ENCODE data around the gene OR13F1.
"Not testable (repeated sequence)": the region's sequence is repeated elsewhere in the genome, so short reads cannot be mapped to it uniquely, and the experiment has no call there.

OR13F1 gene

DNA sequence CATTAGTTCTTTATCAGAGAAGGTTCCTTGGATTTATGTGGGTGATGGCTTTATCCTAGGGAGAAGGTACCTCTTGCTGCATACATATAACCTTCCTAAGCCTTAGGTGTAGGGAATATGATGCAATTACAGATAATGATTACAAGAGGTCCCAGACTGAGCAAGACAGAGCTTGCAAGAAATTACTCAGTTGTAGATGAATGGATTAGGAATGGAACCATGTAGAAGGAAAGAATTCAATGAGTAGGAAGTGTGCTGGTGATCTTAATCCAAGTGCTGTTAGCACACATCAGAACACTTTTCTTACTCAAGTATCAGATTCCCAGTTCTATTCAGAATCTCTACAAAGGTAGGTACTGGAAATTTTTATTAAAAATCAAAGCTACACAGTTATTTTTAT, 2.5 kb downstream of the OR13F1 start:
- Histone ChIP-seq H2AFZ (ENCODE audit: insufficient read depth, low read length, poor library complexity) (no peak overlapping the region), H3K14ac (ENCODE audit: low read length) (no peak overlapping the region), H2AK5ac (ENCODE audit: low read length) (no peak overlapping the region), H4K8ac (ENCODE audit: low read depth, low read length) (no peak overlapping the region), H3K18ac (ENCODE audit: low read length) (no peak overlapping the region), H4K12ac (ENCODE audit: low read depth, low read length) (no peak overlapping the region), H3K79me2 (ENCODE audit: control insufficient read depth, insufficient read depth, low read length, poor library complexity) (no peaks in the 10 kb centered on the region), H2BK12ac (ENCODE audit: low read length) (no peak overlapping the region), H3K4me2 (ENCODE audit: low read length) (no peak overlapping the region), H3K4ac (ENCODE audit: low read depth, low read length) (no peak overlapping the region), H3K27me3 (ENCODE audit: insufficient read depth, low read length) (no peaks in the 10 kb centered on the region), H3K79me1 (ENCODE audit: low read length) (no peaks in the 10 kb centered on the region), H4K91ac (ENCODE audit: low read depth, low read length) (no peak overlapping the region), H2BK5ac (ENCODE audit: low read depth, low read length, poor library complexity) (no peak overlapping the region), H2BK120ac (ENCODE audit: insufficient read depth, low read length, poor library complexity) (no peak overlapping the region), H3K9ac (ENCODE audit: low read length) (no peak overlapping the region), H3K9me3 (ENCODE audit: insufficient read depth, low read depth, low read length) (no peaks in the 10 kb centered on the region), H3K36me3 (ENCODE audit: control insufficient read depth in 1 of 2, insufficient read depth in 2 of 2, low read length in 2 of 2) (no peaks in the 10 kb centered on the region), H3K23ac (ENCODE audit: low read length) (no peak overlapping the region), H3K4me1 (ENCODE audit: control insufficient read depth in 1 of 2, insufficient read depth in 2 of 2, low read length in 2 of 2) (no peaks in the 10 kb centered on the region), H3K4me3 (ENCODE audit: low read depth, low read length) (no peak overlapping the region), H3K27ac (ENCODE audit: low read depth, low read length) (no peak overlapping the region)
- DNase-seq: peak in 1 of 2 donors; percentile 2

GRCh38 chr9:104514901-104515300, 10.8 kb downstream of the OR13F1 start:
- H3K4ac ChIP-seq (ENCODE audit: low read depth, low read length): no peak overlapping the region
- no peak overlapping the region for H3K23ac ChIP-seq (ENCODE audit: low read length)
- no peaks in the 10 kb centered on the region for H3K36me3 ChIP-seq (ENCODE audit: control insufficient read depth in 1 of 2, insufficient read depth in 2 of 2, low read length in 2 of 2)
- no peak for DNase-seq
- no peaks in the 10 kb centered on the region for H3K79me2 ChIP-seq (ENCODE audit: control insufficient read depth, insufficient read depth, low read length, poor library complexity)
- H2AFZ ChIP-seq (ENCODE audit: insufficient read depth, low read length, poor library complexity): no peak overlapping the region
- WGBS (ENCODE audit: extremely low coverage, insufficient coverage, insufficient read length): no CpG with 5 or more reads among the region's 5 CpGs
- no peak overlapping the region for H4K12ac ChIP-seq (ENCODE audit: low read depth, low read length)
- H2BK5ac ChIP-seq (ENCODE audit: low read depth, low read length, poor library complexity): no peak overlapping the region
- no peak overlapping the region for H2BK12ac ChIP-seq (ENCODE audit: low read length)
- no peak overlapping the region for H3K18ac ChIP-seq (ENCODE audit: low read length)
- no peak overlapping the region for H2BK120ac ChIP-seq (ENCODE audit: insufficient read depth, low read length, poor library complexity)
- H4K91ac ChIP-seq (ENCODE audit: low read depth, low read length): no peak overlapping the region
- no peak overlapping the region for H3K27ac ChIP-seq (ENCODE audit: low read depth, low read length)
- H3K4me2 ChIP-seq (ENCODE audit: low read length): no peak overlapping the region
- H3K4me3 ChIP-seq (ENCODE audit: low read depth, low read length): no peak overlapping the region
- H3K9ac ChIP-seq (ENCODE audit: low read length): no peak overlapping the region
- H3K9me3 ChIP-seq (ENCODE audit: insufficient read depth, low read depth, low read length): no peaks in the 10 kb centered on the region
- no peak overlapping the region for H2AK5ac ChIP-seq (ENCODE audit: low read length)
- no peaks in the 10 kb centered on the region for H3K4me1 ChIP-seq (ENCODE audit: control insufficient read depth in 1 of 2, insufficient read depth in 2 of 2, low read length in 2 of 2)
- no peak overlapping the region for H3K14ac ChIP-seq (ENCODE audit: low read length)
- H3K27me3 ChIP-seq (ENCODE audit: insufficient read depth, low read length): no peaks in the 10 kb centered on the region
- H4K8ac ChIP-seq (ENCODE audit: low read depth, low read length): no peak overlapping the region
- no peaks in the 10 kb centered on the region for H3K79me1 ChIP-seq (ENCODE audit: low read length)

- not testable (repeated sequence) for H3K4me2 ChIP-seq (ENCODE audit: low read length); DNase-seq; H2AFZ ChIP-seq (ENCODE audit: insufficient read depth, low read length, poor library complexity)
Observed at GRCh38 chr9:104520241-104520640, 16.2 kb downstream of the OR13F1 start.

DNA sequence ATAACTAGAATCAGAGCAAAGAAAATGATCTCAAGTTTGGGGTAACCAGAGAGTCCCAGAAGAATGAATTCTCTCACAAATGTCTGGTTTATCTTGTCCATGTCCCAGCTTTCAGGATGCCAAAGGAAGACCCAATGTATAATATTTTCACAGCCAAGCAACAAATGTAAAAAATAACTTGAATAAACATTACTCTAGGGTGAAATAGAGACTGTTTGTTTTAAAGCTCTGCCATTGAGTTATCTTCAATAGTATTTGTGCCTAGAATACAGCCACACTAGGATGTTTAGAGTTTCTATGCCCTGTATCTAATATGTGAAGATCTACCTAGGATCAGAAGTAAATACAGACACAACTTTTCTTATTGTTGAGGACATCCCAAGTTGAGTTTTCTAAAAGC, 23.0 kb downstream of the OR13F1 start, which contains the start of gene OR13C4:
OR13C4 (minus strand) TSS at position 101 of the 400 bp plus-strand sequence; CDS start at position 101, 0 bp downstream.
- no peak within 1 kb of the TSS for H3K23ac ChIP-seq (ENCODE audit: low read length)
- no peak within 1 kb of the TSS for H3K18ac ChIP-seq (ENCODE audit: low read length)
- H2AK5ac ChIP-seq (ENCODE audit: low read length): no peak within 1 kb of the TSS
- H3K9ac ChIP-seq (ENCODE audit: low read length): no peak within 1 kb of the TSS
- H4K8ac ChIP-seq (ENCODE audit: low read depth, low read length): no peak within 1 kb of the TSS
- no peak within 1 kb of the TSS for H2BK5ac ChIP-seq (ENCODE audit: low read depth, low read length, poor library complexity)
- H4K12ac ChIP-seq (ENCODE audit: low read depth, low read length): no peak within 1 kb of the TSS
- no peak for DNase-seq
- H2BK12ac ChIP-seq (ENCODE audit: low read length): no peak within 1 kb of the TSS
- no peak within 1 kb of the TSS for H2BK120ac ChIP-seq (ENCODE audit: insufficient read depth, low read length, poor library complexity)
- no peak within 1 kb of the TSS for H4K91ac ChIP-seq (ENCODE audit: low read depth, low read length)
- H3K4ac ChIP-seq (ENCODE audit: low read depth, low read length): no peak within 1 kb of the TSS
- no peaks in the 10 kb centered on the region for H3K27me3 ChIP-seq (ENCODE audit: insufficient read depth, low read length)
- no peaks in the 10 kb centered on the region for H3K36me3 ChIP-seq (ENCODE audit: control insufficient read depth in 1 of 2, insufficient read depth in 2 of 2, low read length in 2 of 2)
- H3K9me3 ChIP-seq (ENCODE audit: insufficient read depth, low read depth, low read length): no peaks in the 10 kb centered on the region
- H2AFZ ChIP-seq (ENCODE audit: insufficient read depth, low read length, poor library complexity): no peak within 1 kb of the TSS
- no peak within 1 kb of the TSS for H3K4me3 ChIP-seq (ENCODE audit: low read depth, low read length)
- no peak within 1 kb of the TSS for H3K14ac ChIP-seq (ENCODE audit: low read length)
- no peak within 1 kb of the TSS for H3K27ac ChIP-seq (ENCODE audit: low read depth, low read length)
- H3K4me1 ChIP-seq (ENCODE audit: control insufficient read depth in 1 of 2, insufficient read depth in 2 of 2, low read length in 2 of 2): no peaks in the 10 kb centered on the region
- H3K79me2 ChIP-seq (ENCODE audit: control insufficient read depth, insufficient read depth, low read length, poor library complexity): no peaks in the 10 kb centered on the region
- H3K4me2 ChIP-seq (ENCODE audit: low read length): no peak within 1 kb of the TSS
- no peaks in the 10 kb centered on the region for H3K79me1 ChIP-seq (ENCODE audit: low read length)

More at GRCh38 chr9:104520241-104520640, 16.2 kb downstream of the OR13F1 start:
- H2BK12ac ChIP-seq (ENCODE audit: low read length); H3K9me3 ChIP-seq (ENCODE audit: insufficient read depth, low read depth, low read length); H3K14ac ChIP-seq (ENCODE audit: low read length); H3K9ac ChIP-seq (ENCODE audit: low read length); H3K4me1 ChIP-seq (ENCODE audit: control insufficient read depth in 1 of 2, insufficient read depth in 2 of 2, low read length in 2 of 2); H3K4ac ChIP-seq (ENCODE audit: low read depth, low read length); H3K79me1 ChIP-seq (ENCODE audit: low read length); H2AK5ac ChIP-seq (ENCODE audit: low read length); H3K18ac ChIP-seq (ENCODE audit: low read length); H3K4me3 ChIP-seq (ENCODE audit: low read depth, low read length); H4K91ac ChIP-seq (ENCODE audit: low read depth, low read length); H3K36me3 ChIP-seq (ENCODE audit: control insufficient read depth in 1 of 2, insufficient read depth in 2 of 2, low read length in 2 of 2); H3K23ac ChIP-seq (ENCODE audit: low read length); H2BK120ac ChIP-seq (ENCODE audit: insufficient read depth, low read length, poor library complexity); H3K79me2 ChIP-seq (ENCODE audit: control insufficient read depth, insufficient read depth, low read length, poor library complexity); H4K12ac ChIP-seq (ENCODE audit: low read depth, low read length); H3K27me3 ChIP-seq (ENCODE audit: insufficient read depth, low read length); H2BK5ac ChIP-seq (ENCODE audit: low read depth, low read length, poor library complexity); H3K27ac ChIP-seq (ENCODE audit: low read depth, low read length); H4K8ac ChIP-seq (ENCODE audit: low read depth, low read length): not testable (repeated sequence)
- WGBS (ENCODE audit: extremely low coverage, insufficient coverage, insufficient read length): no CpG with 5 or more reads among the region's 10 CpGs
